Measurements from ENCODE around the gene CYB5RL. TPM values are rescaled to one million over a fixed set of nuclear protein-coding genes. Genes with fewer than 3 reads are reported as not detected.

The CYB5RL gene
- total RNA-seq, 1 donor from 2014 or later, result 8.8 TPM

DNA sequence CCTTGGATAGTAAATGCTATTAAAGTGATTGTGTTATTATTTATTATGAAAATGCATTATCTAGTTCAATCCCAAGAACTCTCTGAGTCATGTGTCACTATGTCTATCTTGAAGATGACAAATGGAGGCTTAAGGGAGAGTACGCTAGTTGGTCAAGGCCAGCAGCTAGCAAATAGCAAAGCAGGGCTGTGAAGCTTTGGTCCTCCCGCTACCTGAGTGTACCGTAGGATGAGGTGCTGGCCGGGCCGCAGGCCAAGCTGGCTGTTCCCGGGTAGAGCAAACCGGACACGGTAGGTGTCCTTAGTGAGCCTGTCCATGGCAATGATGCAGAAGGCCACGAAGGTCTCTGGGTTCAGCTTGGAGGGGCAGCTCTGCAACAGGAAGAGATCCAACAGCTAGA is 9.3 kb downstream of the CYB5RL start:
- DNase-seq (no peak), ATAC-seq (no peak)
- H3K27ac ChIP-seq, result no peak overlapping the region
- H3K4me3 ChIP-seq, result no peak overlapping the region
- intact Hi-C loops (cut with DNase I), result no loop called here
- no peaks in the 10 kb centered on the region for H3K27me3 ChIP-seq
- H3K4me1 ChIP-seq, result no peaks in the 10 kb centered on the region
- TF ChIP-seq, protein P1, sequence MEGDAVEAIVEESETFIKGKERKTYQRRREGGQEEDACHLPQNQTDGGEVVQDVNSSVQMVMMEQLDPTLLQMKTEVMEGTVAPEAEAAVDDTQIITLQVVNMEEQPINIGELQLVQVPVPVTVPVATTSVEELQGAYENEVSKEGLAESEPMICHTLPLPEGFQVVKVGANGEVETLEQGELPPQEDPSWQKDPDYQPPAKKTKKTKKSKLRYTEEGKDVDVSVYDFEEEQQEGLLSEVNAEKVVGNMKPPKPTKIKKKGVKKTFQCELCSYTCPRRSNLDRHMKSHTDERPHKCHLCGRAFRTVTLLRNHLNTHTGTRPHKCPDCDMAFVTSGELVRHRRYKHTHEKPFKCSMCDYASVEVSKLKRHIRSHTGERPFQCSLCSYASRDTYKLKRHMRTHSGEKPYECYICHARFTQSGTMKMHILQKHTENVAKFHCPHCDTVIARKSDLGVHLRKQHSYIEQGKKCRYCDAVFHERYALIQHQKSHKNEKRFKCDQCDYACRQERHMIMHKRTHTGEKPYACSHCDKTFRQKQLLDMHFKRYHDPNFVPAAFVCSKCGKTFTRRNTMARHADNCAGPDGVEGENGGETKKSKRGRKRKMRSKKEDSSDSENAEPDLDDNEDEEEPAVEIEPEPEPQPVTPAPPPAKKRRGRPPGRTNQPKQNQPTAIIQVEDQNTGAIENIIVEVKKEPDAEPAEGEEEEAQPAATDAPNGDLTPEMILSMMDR (IDR thresholded peaks at IDR 0.05), result no peak
- peaks cover 42% of the 10 kb centered on the region for H3K36me3 ChIP-seq
- H3K9me3 ChIP-seq, result no peaks in the 10 kb centered on the region

DNA sequence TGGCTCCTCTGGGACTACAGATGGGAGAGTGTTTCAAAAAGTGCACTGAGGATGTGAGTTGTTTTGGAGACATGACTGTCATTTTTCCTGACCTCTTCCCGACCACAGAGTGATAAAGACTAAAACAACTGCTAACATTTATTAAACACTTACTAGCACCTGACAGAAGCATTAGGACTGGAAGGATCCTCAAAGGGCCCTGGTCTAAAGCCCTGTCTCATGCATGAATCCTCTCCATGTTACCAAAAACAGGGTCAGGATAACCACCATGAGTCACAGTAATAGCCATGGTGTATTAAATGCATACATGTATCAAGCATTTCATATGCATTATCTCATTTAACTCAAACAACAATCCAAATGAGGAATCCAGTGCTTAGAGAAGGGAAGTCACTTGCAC is 11.5 kb downstream of the CYB5RL start:
- DNase-seq (no peak), ATAC-seq (no peak)
- Histone ChIP-seq H3K4me1 (no peaks in the 10 kb centered on the region), H3K27ac (no peak overlapping the region), H3K27me3 (no peaks in the 10 kb centered on the region), H3K9me3 (no peaks in the 10 kb centered on the region), H3K36me3 (peaks cover 28% of the 10 kb centered on the region), H3K4me3 (no peak overlapping the region)
- TF ChIP-seq, protein P1 (IDR thresholded peaks at IDR 0.05), result no peak
- intact Hi-C loops (cut with DNase I), result no loop called here

DNA sequence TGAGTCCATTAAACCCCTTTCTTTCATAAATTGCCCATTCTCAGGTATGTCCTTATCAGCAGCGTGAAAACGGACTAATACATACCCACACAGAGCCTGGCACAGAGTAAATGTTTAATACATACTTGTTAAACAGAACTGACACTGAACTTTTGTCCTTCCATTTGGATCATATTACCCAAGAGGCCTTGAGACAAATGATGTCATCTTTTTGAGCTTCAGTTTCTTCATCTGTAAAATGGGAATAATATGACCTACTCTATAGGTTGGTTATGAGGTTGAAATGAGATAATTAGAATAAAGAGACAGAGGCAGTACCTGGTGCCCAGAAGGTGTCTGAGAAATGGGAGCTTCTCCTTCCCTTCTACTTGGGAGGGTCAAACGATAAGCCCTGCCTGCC is 13.8 kb downstream of the CYB5RL start:
- Histone ChIP-seq H3K9me3 (no peaks in the 10 kb centered on the region), H3K4me1 (no peaks in the 10 kb centered on the region), H3K36me3 (peaks cover 9% of the 10 kb centered on the region), H3K27ac (no peak overlapping the region), H3K27me3 (no peaks in the 10 kb centered on the region), H3K4me3 (no peak overlapping the region)
- intact Hi-C loops (cut with DNase I), result no loop called here
- DNase-seq, result no peak
- ATAC-seq, result no peak
- TF ChIP-seq, protein P1 (IDR thresholded peaks at IDR 0.05), result no peak

DNA sequence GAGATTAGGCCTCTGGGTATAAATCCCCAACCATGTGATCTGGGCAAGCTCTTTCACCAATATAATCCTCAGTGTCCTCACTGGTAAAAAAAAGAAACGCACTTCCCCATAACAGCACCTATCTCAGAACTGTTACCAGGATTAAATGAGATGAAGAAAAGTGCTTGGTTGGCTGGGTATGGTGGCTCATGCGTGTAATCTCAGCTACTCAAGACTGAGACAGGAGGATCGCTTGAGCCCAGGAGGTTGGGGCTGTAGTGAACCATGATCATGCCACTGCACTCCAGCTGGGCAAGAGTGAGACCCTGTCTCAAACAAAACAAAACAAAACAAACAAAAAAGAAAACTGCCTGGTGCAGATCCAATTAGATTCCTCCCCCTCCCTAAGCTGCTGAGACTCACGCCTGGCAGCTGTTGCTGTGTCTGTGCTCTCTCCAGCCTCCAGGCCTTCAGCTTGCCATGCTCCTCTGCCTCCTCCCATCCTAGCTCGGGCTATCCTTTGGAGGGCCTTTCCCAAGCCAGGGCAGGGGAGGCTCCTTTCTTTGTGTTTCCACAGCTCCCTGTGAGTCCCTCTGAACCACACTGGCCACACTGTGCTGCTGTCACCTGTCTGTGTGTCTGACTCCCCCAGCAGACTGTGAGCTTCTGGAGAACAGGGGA is 19.0 kb downstream of the CYB5RL start:
- ATAC-seq (no peak), DNase-seq (no peak)
- Histone ChIP-seq H3K36me3 (no peaks in the 10 kb centered on the region), H3K4me3 (no peak overlapping the region), H3K4me1 (no peaks in the 10 kb centered on the region), H3K9me3 (no peaks in the 10 kb centered on the region), H3K27ac (no peak overlapping the region), H3K27me3 (no peaks in the 10 kb centered on the region)
- intact Hi-C loops (cut with DNase I), result no loop called here
- TF ChIP-seq, protein P1 (IDR thresholded peaks at IDR 0.05), result no peak

DNA sequence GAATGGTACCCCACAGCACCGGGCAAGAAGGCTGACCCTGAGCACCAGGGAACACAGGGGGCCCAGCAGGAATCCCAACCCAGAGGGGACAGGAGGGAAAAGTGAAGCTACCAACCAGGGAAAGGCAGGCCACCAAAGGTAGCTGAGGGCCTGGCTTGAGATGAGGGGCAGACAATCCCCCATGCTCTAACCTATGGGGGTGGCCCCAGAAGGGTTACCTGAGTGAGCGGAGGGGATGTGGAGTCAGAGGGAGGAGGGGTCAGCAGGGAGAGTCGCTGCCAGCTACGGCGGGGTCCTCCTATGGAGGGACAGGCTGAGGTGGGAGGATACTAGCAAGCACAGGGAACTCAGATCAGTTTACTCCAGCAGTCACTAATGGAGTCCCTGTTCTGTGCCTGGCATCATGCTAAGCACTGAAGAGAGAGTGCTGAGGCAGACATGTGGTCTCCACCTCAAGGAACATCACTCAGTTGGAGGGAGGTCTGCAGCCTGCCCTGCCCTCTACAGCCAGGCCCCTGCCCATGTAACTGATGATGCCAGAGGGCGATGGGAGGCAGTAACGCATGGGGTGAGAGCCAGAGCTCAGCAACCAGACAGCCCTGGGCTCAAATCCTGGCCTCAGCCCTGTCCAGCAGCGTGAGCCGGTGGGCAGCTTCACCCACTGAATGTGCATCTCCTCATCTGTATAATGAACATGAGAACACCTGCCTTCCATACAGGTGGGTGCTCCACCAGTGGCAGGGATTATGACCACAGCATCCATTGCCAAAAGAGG is 21.3 kb downstream of the CYB5RL start:
- no peak overlapping the region for H3K4me3 ChIP-seq
- TF ChIP-seq, protein P1 (IDR thresholded peaks at IDR 0.05), result no peak
- H3K36me3 ChIP-seq, result no peaks in the 10 kb centered on the region
- H3K9me3 ChIP-seq, result no peaks in the 10 kb centered on the region
- H3K27me3 ChIP-seq, result no peaks in the 10 kb centered on the region
- ATAC-seq, result no peak
- no peak for DNase-seq
- H3K4me1 ChIP-seq, result no peaks in the 10 kb centered on the region
- intact Hi-C loops (cut with DNase I), result no loop called here
- no peak overlapping the region for H3K27ac ChIP-seq

Data from upper lobe of right lung (tissue), 1 donor.